HCT116 (cell line): ENCODE results near the gene BACE1. TPM values are rescaled to one million over a fixed set of nuclear protein-coding genes. Genes with fewer than 3 reads are reported as not detected.

Experiments
- ATAC-seq: fragments of 200-7000 bp; cut with Tn5 transposase; 2 replicates; pipeline ENCODE4 v1.9.1; 2020; ENCODE audit warnings: mild to moderate bottlenecking, moderate library complexity
- BruUV-seq: library from RNA; stranded (reverse); fragments of 400-500 nt; replicated peaks from 2 replicates; lab custom pipeline; 2021; lab: Mats Ljungman, UMichigan
- CTCF ChIA-PET: fragments of 300-600 bp; sonication (Branson Sonifier 250); formaldehyde crosslinking; loops from one replicate; lab custom pipeline; 2021; ENCODE audit warnings: antibody characterized with exemption; lab: Charles Lee
- POLR2A ChIA-PET: fragments of 300-600, 350-600 bp; sonication (Branson Sonifier 250); formaldehyde crosslinking; loops from one replicate; lab custom pipeline; 2021; ENCODE audit warnings: antibody characterized with exemption; lab: Charles Lee
- RAD21 ChIA-PET, 2 experiments: fragments of 300-600 bp; sonication (Branson Sonifier 250); formaldehyde crosslinking; loops; one replicate each; lab custom pipeline; 2023; ENCODE audit warnings: low total read pairs in 2 of 2; ENCODE audit not compliant: uncharacterized antibody in 2 of 2, unreplicated experiment in 2 of 2, low non-redundant PET in 1 of 2; lab: Charles Lee
- DNase-seq: peaks from one replicate; pipeline ENCODE4 v3.0.0-alpha.2; 2010; ENCODE audit warnings: low read depth, low spot score
- H2AFZ ChIP-seq: fragments of 200-600 bp; shearing (Covaris generic), sonication (generic); 2 replicates; pipeline ENCODE4 v1.6.1; 2017; ENCODE audit warnings: low read depth, mixed run types, mixed read lengths, antibody characterized with exemption, low read length; ENCODE audit not compliant: poor library complexity, severe bottlenecking
- H3K27ac ChIP-seq: 2 replicates; pipeline ENCODE4 v1.5.1; 2012; ENCODE audit warnings: low read depth, low read length
- H3K27me3 ChIP-seq: fragments of 200-600 bp; sonication (generic); 2 replicates; pipeline ENCODE4 v1.6.1; 2016; ENCODE audit warnings: mixed run types, low read length, mixed read lengths; ENCODE audit not compliant: insufficient read depth
- H3K36me3 ChIP-seq, 2 experiments: fragments of 200-500 bp in 1 of 2; fragments of 200-600 bp in 1 of 2; sonication (Bioruptor generic) in 1 of 2; sonication (generic) in 1 of 2; 2 replicates each; pipeline versions ENCODE4 v1.5.1 to v1.6.1; 2014 to 2016; ENCODE audit warnings: low read length in 2 of 2, inconsistent platforms in 1 of 2, mixed read lengths in 1 of 2, mixed run types in 1 of 2; ENCODE audit not compliant: insufficient read depth in 2 of 2, control insufficient read depth in 1 of 2
- H3K4me1 ChIP-seq, 2 experiments: fragments of 200-600 bp in 1 of 2; sonication (generic) in 1 of 2; 2 replicates each; pipeline versions ENCODE4 v1.5.1 to v1.6.1; 2012 to 2017; ENCODE audit warnings: low read length in 2 of 2, inconsistent platforms in 1 of 2, mild to moderate bottlenecking in 1 of 2, mixed read lengths in 1 of 2, mixed run types in 1 of 2, moderate library complexity in 1 of 2; ENCODE audit not compliant: insufficient read depth in 2 of 2, control insufficient read depth in 1 of 2
- H3K4me2 ChIP-seq: fragments of 200-600 bp; sonication (generic); 2 replicates; pipeline ENCODE4 v1.6.1; 2017; ENCODE audit warnings: mixed run types, low read length, mixed read lengths
- H3K4me3 ChIP-seq, 2 experiments: fragments of 200-600 bp in 1 of 2; sonication (generic) in 1 of 2; replicated peaks in 1 of 2; 2 replicates each; pipeline ENCODE4 v1.5.1; 2011 to 2016; ENCODE audit warnings: low read length in 2 of 2, control low read depth in 1 of 2, low read depth in 1 of 2, mild to moderate bottlenecking in 1 of 2, mixed read lengths in 1 of 2, mixed run types in 1 of 2
- H3K79me2 ChIP-seq: fragments of 200-600 bp; sonication (generic); 2 replicates; pipeline ENCODE4 v1.6.1; 2017; ENCODE audit warnings: mild to moderate bottlenecking, mixed run types, low read length, moderate library complexity, mixed read lengths; ENCODE audit not compliant: insufficient read depth
- H3K9ac ChIP-seq: fragments of 200-600 bp; sonication (generic); 2 replicates; pipeline ENCODE4 v1.6.1; 2016; ENCODE audit warnings: low read length, mixed read lengths
- H3K9me2 ChIP-seq: fragments of 200-600 bp; sonication (generic), shearing (Covaris generic); 2 replicates; pipeline ENCODE4 v1.6.1; 2017; ENCODE audit warnings: mixed run types, mild to moderate bottlenecking, moderate library complexity; ENCODE audit not compliant: insufficient read depth
- H3K9me3 ChIP-seq, 2 experiments: fragments of 200-500 bp in 1 of 2; fragments of 200-600 bp in 1 of 2; sonication (Bioruptor generic) in 1 of 2; sonication (generic) in 1 of 2; 2 replicates each; pipeline ENCODE4 v1.6.1; 2014 to 2017; ENCODE audit warnings: low read length in 2 of 2, mixed read lengths in 2 of 2, inconsistent platforms in 1 of 2, low read depth in 1 of 2, mild to moderate bottlenecking in 1 of 2, mixed run types in 1 of 2, moderate library complexity in 1 of 2; ENCODE audit not compliant: control insufficient read depth in 1 of 2, insufficient read depth in 1 of 2
- H4K20me1 ChIP-seq: fragments of 200-600 bp; sonication (generic), shearing (Covaris generic); 2 replicates; pipeline ENCODE4 v1.6.1; 2017; ENCODE audit warnings: mixed run types, mild to moderate bottlenecking, moderate library complexity; ENCODE audit not compliant: insufficient read depth
- CBX3 ChIP-seq: IDR thresholded peaks from 2 replicates; pipeline ENCODE4 v1.6.1; 2012; ENCODE audit warnings: low read depth
- CEBPB ChIP-seq: IDR thresholded peaks from 2 replicates; pipeline ENCODE4 v1.6.1; 2012; ENCODE audit warnings: low read depth
- EGR1 ChIP-seq: IDR thresholded peaks from 2 replicates; pipeline ENCODE4 v1.6.1; 2012; ENCODE audit warnings: low read depth
- ELF1 ChIP-seq: IDR thresholded peaks from 2 replicates; pipeline ENCODE4 v1.6.1; 2012; ENCODE audit warnings: low read depth, borderline replicate concordance
- EZH2 ChIP-seq: fragments of 200-600 bp; sonication (generic); IDR thresholded peaks from 2 replicates; pipeline ENCODE4 v1.6.1; 2017; ENCODE audit warnings: antibody characterized with exemption, mixed run types
- EZH2phosphoT487 ChIP-seq: fragments of 200-600 bp; IDR thresholded peaks from 2 replicates; pipeline ENCODE4 v1.6.1; 2018; ENCODE audit warnings: antibody characterized with exemption, borderline replicate concordance
- FOSL1 ChIP-seq: IDR thresholded peaks from 2 replicates; pipeline ENCODE4 v1.6.1; 2012; ENCODE audit warnings: low read depth
- JUND ChIP-seq: IDR thresholded peaks from 2 replicates; pipeline ENCODE4 v1.6.1; 2012
- POLR2A ChIP-seq: IDR thresholded peaks from 2 replicates; pipeline ENCODE4 v1.7.0; 2011; ENCODE audit warnings: borderline replicate concordance; ENCODE audit not compliant: insufficient read depth, insufficient read length; ENCODE audit errors: extremely low read depth
- RAD21 ChIP-seq: IDR thresholded peaks from 2 replicates; pipeline ENCODE4 v1.6.1; 2012; ENCODE audit warnings: low read depth, mild to moderate bottlenecking
- REST ChIP-seq: IDR thresholded peaks from 2 replicates; pipeline ENCODE4 v1.6.1; 2012; ENCODE audit warnings: low read depth
- SIN3A ChIP-seq: IDR thresholded peaks from 2 replicates; pipeline ENCODE4 v1.6.1; 2012; ENCODE audit warnings: low read depth
- SP1 ChIP-seq: IDR thresholded peaks from 2 replicates; pipeline ENCODE4 v1.6.1; 2012; ENCODE audit warnings: low read depth
- SRF ChIP-seq: IDR thresholded peaks from 2 replicates; pipeline ENCODE4 v1.6.1; 2012; ENCODE audit warnings: low read depth
- TCF7L2 ChIP-seq: IDR thresholded peaks from 2 replicates; pipeline ENCODE4 v1.7.0; 2011; ENCODE audit warnings: borderline replicate concordance, inconsistent platforms; ENCODE audit not compliant: insufficient read depth, insufficient read length; ENCODE audit errors: extremely low read depth
- ZBTB33 ChIP-seq: IDR thresholded peaks from 2 replicates; pipeline ENCODE4 v1.6.1; 2011; ENCODE audit warnings: mild to moderate bottlenecking, low read length, moderate library complexity; ENCODE audit not compliant: insufficient replicate concordance; ENCODE audit errors: extremely low read depth
- ZNF274 ChIP-seq: fragments of 200-500 bp; sonication (Bioruptor generic); IDR thresholded peaks from 2 replicates; pipeline ENCODE4 v1.6.1; 2014; ENCODE audit warnings: mild to moderate bottlenecking, low read depth, low read length, inconsistent platforms
- intact Hi-C: fragments of 100-400 bp; cut with micrococcal nuclease; formaldehyde crosslinking; loops from 2 replicates; pipeline ENCODE4 v1.10.0; 2022
- total RNA-seq: library from RNA; stranded (reverse); gene quantifications from one replicate; pipeline ENCODE4 v1.2.1, GENCODE V29; 2021; ENCODE audit not compliant: unreplicated experiment
- TF ChIP-seq, protein P1 (sequence below): IDR thresholded peaks from 2 replicates; pipeline ENCODE4 v1.6.1; 2012
- TF ChIP-seq, protein P2 (sequence below), 3 experiments: fragments of 200-600 bp in 1 of 3; sonication (generic) in 1 of 3; IDR thresholded peaks in 2 of 3; conservative IDR thresholded peaks in 1 of 3; 2 replicates each; pipeline ENCODE4 v1.5.1; 2012 to 2017; ENCODE audit warnings: low read depth in 2 of 3, low read length in 2 of 3, antibody characterized with exemption in 1 of 3, borderline replicate concordance in 1 of 3, control low read depth in 1 of 3, mild to moderate bottlenecking in 1 of 3, mixed read lengths in 1 of 3, mixed run types in 1 of 3, moderate library complexity in 1 of 3; ENCODE audit not compliant: insufficient read depth in 1 of 3

Gene BACE1
- total RNA-seq, 1 experiment from 2014 or later: 8.5 TPM

DNA sequence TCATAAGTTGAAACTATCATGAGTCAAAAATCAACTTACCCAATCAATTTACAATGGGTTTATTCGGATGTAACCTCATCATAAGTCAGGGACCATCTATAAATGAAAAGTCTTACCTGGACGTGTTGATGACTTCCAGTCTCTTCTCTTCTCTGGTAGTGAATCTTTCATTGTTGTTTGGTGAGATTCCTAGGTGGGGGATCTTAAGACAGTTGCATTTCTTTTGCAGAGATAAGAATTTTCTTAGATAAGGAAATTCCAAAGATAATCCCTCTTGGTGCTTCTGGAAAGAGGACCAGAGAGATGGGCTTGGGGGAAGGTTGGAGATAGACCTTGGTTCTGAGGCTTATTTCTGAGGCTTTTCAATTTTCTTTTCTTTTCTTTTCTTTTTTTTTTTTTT, 46.2 kb downstream of the BACE1 start:
- H3K4me3 ChIP-seq: no peak overlapping the region
- H3K79me2 ChIP-seq: no peaks in the 10 kb centered on the region; the same call in 1 of the 2 replicates
- H4K20me1 ChIP-seq: no peaks in the 10 kb centered on the region
- 0 out of 4 replicates have a peak, but pooled peaks cover 0 to 3% of the 10 kb centered on the region in 2 experiments for H3K4me1 ChIP-seq
- H3K36me3 ChIP-seq: 0 out of 4 replicates have a peak, but pooled peaks cover 0 to 3% of the 10 kb centered on the region in 2 experiments
- peaks cover 0 to 5% of the 10 kb centered on the region in 2 experiments; a peak in 1 of 4 replicates for H3K9me3 ChIP-seq
- no peaks in the 10 kb centered on the region for H3K9me2 ChIP-seq
- H3K9ac ChIP-seq: no peak overlapping the region
- DNase-seq (no peak), ATAC-seq (no peak)
- POLR2A ChIA-PET: no interaction called here
- no peak overlapping the region for H3K27ac ChIP-seq
- RAD21 ChIA-PET: no interaction called here
- H3K4me2 ChIP-seq: no peak overlapping the region
- BruUV-seq: no TSS peak
- CTCF ChIA-PET: no interaction called here
- no peaks in the 10 kb centered on the region for H3K27me3 ChIP-seq
- intact Hi-C loops: no loop called here
- H2AFZ ChIP-seq: no peak overlapping the region
- TF ChIP-seq, protein P1, sequence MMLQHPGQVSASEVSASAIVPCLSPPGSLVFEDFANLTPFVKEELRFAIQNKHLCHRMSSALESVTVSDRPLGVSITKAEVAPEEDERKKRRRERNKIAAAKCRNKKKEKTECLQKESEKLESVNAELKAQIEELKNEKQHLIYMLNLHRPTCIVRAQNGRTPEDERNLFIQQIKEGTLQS: no peak
- TF ChIP-seq TCF7L2 (no peak), SIN3A (no peak), EGR1 (no peak), REST (no peak), CBX3 (no peak), EZH2phosphoT487 (no peak), ELF1 (no peak), RAD21 (no peak), CEBPB (no peak), POLR2A (no peak), FOSL1 (no peak), ZNF274 (no peak), ZBTB33 (no peak), SP1 (no peak), EZH2 (no peak), JUND (no peak), SRF (no peak)
- TF ChIP-seq, protein P2, sequence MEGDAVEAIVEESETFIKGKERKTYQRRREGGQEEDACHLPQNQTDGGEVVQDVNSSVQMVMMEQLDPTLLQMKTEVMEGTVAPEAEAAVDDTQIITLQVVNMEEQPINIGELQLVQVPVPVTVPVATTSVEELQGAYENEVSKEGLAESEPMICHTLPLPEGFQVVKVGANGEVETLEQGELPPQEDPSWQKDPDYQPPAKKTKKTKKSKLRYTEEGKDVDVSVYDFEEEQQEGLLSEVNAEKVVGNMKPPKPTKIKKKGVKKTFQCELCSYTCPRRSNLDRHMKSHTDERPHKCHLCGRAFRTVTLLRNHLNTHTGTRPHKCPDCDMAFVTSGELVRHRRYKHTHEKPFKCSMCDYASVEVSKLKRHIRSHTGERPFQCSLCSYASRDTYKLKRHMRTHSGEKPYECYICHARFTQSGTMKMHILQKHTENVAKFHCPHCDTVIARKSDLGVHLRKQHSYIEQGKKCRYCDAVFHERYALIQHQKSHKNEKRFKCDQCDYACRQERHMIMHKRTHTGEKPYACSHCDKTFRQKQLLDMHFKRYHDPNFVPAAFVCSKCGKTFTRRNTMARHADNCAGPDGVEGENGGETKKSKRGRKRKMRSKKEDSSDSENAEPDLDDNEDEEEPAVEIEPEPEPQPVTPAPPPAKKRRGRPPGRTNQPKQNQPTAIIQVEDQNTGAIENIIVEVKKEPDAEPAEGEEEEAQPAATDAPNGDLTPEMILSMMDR (IDR thresholded peaks at IDR 0.05 in 2 of 3, conservative IDR thresholded peaks at IDR 0.05 in 1 of 3; ENCODE audit: borderline replicate concordance in 1 of 3, insufficient read depth in 1 of 3, low read depth in 2 of 3, low read length in 2 of 3): no peak
